ENCODE data around the gene RNF224.
"Not testable (repeated sequence)": the region's sequence is repeated elsewhere in the genome, so short reads cannot be mapped to it uniquely, and the experiment has no call there.

RNF224 gene

DNA sequence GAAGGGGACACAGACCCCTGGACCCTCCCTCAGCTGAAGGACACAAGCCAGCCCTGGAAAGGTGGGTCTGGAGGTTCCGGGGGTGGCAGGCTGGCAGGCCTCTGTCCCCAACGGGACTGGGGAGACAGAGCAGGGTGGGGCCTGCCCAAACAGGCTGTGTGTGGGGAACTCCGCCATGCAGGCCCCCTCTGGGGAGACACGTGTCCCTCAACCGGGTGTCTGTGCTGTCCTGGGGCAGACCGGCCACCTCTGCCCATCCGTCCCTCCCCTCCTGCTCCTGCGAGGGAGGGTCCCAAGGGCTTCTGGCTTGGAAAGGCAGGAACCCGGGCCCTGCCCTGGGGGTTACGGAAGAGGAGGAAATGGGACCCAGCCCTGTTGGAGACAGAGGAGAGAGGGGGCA, 4.8 kb downstream of the RNF224 start:
- no peak for FAIRE-seq
- TF ChIP-seq POLR2A (IDR thresholded peaks at IDR 0.05; ENCODE audit: low read depth, low read length), result no peak
- DNase-seq (ENCODE audit: insufficient read length, low spot score), result no peak

DNA sequence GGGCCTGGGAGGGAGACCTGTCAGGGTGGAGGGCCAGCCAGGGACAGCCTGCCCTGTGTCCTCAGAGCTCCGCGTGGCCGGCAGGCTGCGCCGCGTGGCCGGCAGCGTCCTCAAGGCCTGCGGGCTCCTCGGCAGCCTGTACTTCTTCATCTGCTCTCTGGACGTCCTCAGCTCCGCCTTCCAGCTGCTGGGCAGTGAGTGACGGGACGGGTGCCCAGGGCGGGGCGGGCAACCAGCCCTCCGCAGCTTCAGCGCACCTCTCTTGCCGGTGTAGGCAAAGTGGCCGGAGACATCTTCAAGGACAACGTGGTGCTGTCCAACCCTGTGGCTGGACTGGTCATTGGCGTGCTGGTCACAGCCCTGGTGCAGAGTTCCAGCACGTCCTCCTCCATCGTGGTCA, 5.2 kb downstream of the RNF224 start:
- no peak for TF ChIP-seq POLR2A (IDR thresholded peaks at IDR 0.05; ENCODE audit: low read depth, low read length)
- DNase-seq (ENCODE audit: insufficient read length, low spot score) (no peak), FAIRE-seq (no peak)

DNA sequence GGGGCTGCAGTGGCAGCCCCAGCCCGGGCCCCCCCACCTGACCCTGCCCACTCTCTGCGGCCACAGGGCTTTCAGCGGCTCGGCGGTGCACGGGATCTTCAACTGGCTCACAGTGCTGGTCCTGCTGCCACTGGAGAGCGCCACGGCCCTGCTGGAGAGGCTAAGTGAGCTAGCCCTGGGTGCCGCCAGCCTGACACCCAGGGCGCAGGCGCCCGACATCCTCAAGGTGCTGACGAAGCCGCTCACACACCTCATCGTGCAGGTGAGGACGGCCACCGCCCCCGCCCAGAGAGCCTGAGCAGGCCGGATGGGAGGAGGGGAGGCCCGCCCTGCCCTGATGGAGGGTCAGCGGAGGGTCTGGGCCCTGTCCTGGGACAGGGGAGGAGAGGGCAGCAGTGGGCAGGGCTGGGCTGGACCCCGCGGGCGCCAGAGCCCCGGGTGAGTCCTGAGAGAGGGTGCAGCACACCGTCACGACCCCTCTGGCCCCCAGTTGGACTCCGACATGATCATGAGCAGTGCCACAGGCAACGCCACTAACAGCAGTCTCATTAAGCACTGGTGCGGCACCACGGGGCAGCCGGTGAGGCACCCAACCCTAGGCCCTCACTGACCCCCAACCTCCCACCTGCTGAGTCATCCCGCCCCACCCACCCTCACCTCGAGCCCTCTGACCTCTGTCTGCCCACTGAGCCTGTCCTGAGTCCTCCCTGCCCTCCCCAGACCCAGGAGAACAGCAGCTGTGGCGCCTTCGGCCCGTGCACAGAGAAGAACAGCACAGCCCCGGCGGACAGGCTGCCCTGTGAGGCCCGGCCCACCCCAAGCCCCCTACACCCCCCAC, 6.1 kb downstream of the RNF224 start:
- no peak for DNase-seq (ENCODE audit: insufficient read length, low spot score)
- no peak for TF ChIP-seq POLR2A (IDR thresholded peaks at IDR 0.05; ENCODE audit: low read depth, low read length)
- no peak for FAIRE-seq

DNA sequence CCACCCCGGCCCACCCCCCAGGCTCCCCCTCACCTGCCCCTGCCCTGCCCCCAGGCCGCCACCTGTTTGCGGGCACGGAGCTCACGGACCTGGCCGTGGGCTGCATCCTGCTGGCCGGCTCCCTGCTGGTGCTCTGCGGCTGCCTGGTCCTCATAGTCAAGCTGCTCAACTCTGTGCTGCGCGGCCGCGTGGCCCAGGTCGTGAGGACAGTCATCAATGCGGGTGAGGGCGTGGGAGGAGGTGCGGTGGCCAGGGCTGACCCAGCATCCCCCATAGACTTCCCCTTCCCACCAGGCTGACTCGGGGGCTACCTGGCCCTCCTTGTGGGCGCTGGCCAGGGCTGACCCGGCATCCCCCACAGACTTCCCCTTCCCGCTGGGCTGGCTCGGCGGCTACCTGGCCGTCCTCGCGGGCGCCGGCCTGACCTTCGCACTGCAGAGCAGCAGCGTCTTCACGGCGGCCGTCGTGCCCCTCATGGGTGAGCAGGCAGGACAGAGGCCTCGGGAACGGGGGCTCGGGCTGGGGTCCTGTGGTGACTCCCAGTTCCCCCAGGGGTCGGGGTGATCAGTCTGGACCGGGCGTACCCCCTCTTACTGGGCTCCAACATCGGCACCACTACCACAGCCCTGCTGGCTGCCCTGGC, 6.9 kb downstream of the RNF224 start:
- FAIRE-seq (no peak), DNase-seq (ENCODE audit: insufficient read length, low spot score) (no peak)
- no peak for TF ChIP-seq POLR2A (IDR thresholded peaks at IDR 0.05; ENCODE audit: low read depth, low read length)

DNA sequence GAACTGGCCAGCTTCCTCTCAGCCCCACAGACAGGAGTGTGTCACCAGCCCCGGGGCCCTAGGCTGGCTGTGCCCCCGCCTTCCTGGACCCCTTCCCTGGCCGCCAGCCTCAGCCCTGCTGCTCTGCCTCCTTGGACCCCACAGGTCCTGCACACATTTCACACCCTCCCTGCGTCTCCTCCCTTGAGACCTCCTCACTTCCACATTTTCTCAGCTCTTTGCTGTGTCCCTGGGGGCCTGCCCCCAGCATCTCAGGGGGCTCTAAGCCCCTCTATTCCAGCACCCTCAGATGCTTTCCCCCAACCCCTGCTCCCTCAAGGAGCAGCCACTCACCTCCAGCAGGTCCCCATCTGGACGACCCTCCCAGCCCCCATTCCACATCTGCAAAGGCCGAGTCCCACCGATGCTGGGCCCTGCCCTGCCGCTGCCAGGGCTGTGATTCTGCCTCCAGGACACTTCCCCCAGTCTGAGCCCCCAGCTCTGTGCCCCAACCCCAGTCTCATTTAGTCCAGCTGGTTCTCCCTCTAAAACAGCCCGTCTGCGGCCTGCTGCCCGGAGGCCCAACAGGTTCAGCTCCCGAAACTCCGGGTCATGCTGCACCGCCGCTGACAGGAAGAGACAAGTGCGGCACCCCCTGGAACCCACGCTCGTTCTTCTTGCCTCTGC, 7.6 kb downstream of the RNF224 start:
- FAIRE-seq (no peak), DNase-seq (ENCODE audit: insufficient read length, low spot score) (no peak)
- TF ChIP-seq POLR2A (IDR thresholded peaks at IDR 0.05; ENCODE audit: low read depth, low read length), result no peak

DNA sequence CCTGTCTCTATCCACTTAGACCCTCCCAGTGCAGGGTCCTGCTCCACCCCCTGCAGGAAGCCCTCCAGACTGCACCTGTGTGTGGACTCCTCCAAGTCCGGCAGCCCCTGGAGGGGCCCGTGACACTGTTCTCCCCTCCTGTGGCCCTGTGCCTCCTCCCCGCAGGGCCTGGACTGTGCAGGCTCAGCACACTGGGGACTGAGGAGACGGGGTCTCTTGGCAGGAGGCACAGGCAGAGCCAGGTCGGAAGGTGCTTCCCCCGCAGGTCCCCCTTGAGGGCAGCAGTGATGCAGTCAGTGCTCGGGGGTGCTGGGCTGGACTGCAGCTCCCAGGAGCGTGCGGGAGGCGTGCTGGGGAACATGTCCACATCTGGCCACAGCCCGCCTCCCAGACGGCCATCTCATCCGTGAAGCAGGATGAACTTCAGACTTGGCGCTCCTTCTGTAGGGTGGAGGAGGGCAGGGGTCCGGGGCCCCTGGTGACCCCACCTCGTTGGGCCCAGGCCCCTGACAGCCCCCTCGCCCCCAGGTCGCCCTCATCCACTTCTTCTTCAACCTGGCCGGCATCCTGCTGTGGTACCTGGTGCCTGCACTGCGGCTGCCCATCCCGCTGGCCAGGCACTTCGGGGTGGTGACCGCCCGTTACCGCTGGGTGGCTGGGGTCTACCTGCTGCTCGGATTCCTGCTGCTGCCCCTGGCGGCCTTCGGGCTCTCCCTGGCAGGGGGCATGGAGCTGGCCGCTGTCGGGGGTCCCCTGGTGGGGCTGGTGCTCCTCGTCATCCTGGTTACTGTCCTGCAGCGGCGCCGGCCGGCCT, 8.3 kb downstream of the RNF224 start:
- DNase-seq (ENCODE audit: insufficient read length, low spot score) (no peak), FAIRE-seq (no peak)
- no peak for TF ChIP-seq POLR2A (IDR thresholded peaks at IDR 0.05; ENCODE audit: low read depth, low read length)

DNA sequence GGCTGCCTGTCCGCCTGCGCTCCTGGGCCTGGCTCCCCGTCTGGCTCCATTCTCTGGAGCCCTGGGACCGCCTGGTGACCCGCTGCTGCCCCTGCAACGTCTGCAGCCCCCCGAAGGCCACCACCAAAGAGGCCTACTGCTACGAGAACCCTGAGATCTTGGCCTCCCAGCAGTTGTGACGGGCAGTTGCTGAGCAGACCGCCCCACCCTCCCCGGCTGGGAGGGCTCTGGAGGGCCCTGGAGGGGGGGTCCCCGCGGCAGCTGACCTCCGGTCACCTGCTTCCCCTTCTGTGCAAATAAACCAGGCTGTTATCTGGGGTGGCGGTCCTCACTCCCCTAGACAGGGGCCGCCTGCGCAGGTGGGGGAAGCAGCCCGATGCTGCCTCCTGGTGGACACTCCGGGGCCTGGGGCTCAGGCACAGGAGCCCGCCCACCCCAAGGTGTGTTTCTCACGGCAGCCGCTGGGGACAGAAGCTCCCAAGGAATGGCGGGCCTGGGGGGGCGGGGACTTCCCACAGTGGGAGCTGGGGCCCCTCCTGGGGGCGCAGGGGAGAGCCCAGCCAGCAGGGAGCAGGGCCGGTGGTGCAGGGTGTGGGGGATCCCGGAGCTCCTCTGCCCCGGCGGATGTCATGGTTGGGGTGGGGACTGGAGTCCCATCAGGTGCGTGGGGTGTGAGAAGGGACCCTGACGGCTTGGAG, 9.1 kb downstream of the RNF224 start:
- FAIRE-seq (no peak), DNase-seq (ENCODE audit: insufficient read length, low spot score) (peak; percentile 98)
- TF ChIP-seq POLR2A (IDR thresholded peaks at IDR 0.05; ENCODE audit: low read depth, low read length), result no peak

DNA sequence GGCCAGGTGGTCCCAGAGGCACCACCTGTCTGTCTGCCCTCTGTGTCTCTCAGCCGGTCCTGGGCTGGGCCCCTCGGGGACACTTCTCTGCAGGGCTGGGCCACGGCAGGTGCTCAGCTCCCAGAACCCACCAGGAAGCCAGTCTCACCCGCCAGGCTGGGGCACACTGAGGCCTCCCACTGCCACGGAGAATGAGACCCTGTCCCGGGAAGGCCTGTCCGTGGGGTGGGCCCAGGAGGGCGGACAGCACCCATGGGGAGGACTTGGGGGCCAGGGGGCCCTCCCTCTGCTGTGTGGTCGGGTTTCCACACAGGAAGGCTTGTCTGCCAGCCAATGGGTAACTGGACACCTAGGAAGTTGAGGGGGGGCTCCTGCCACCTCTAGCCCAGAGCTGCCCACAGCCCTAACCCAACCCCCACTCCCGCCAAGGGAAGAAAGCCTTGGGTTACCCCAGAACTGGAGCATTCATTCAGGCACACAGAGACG, 9.7 kb downstream of the RNF224 start:
- FAIRE-seq (no peak), DNase-seq (ENCODE audit: insufficient read length, low spot score) (no peak)
- TF ChIP-seq POLR2A (IDR thresholded peaks at IDR 0.05; ENCODE audit: low read depth, low read length), result no peak

DNA sequence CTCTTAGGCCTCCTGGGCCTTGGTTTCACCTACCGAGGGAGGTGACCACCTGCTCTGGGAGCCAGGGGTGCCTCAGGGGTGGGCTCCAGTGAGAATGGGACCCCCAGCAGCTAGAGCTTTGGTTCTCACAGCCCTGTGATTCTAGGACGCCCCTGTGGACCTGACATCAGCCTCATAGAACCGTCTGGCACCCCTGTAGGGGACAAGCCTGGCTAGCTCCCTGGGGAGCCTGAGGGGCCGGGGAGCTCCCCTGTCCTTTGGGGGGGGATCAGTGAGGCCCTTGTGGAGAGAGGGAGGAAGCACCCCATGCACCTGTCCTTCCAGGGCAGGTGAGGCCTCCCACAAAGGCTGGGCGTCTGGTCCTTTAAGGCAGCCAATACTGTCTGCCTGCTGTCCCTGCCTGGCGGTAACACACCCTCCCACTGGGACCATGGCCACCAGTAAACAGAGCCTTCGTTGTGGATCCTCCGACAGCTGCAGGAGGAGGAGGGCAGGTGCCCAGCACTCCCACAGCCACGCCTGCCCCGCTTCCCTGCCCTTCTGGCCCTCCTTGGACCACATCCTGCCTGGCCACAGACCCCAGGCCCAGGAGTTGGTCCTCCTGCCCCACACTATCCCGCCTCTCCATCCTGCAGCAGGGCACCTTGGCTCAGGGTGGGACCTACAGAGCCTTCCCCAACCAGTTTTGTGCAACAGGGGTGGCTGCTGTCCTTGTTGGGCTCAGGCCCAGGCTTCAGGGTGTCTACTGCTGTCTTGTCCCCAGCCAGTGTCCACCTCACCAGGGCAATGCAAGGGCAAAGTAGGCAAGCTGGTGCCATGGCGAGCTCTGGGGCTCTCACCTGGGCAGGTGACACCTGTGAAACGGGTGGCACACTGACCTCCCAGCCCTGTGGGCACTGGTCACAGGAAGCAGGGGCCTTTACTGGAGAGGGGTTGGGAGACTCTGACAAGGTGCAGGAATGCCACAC, 10.7 kb downstream of the RNF224 start:
- TF ChIP-seq POLR2A (IDR thresholded peaks at IDR 0.05; ENCODE audit: low read depth, low read length), result no peak
- FAIRE-seq (no peak), DNase-seq (ENCODE audit: insufficient read length, low spot score) (no peak)

DNA sequence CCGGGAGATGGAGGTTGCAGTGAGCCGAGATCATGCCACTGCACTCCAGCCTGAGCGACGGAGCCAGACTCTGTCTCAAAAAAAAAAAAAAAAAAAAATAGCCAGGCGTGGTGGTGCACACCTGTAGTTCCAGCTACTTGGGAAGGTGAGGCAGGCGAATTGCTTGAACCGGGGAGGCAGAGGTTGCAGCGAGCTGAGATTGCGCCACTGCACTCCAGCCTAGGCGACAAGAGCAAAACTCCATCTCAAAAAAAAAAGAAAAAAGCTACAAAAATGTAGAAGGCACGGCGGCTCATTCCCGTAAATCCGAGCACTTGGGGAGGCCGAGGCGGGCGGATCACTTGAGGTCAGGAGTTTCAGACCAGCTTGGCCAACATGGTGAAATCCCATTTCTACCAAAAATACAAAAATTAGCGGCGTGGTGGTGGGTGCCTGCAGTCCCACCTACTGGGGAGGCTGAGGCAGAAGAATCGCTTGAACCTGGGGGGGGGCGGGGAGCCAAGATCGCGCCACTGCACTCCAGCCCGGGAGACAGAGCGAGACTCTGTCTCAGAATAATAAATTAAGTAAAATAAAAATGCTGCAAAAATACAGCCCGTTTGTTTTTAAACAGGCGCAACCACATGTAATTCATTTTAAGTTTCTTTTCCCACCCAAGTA, 12.4 kb downstream of the RNF224 start:
- not testable (repeated sequence) for FAIRE-seq

DNA sequence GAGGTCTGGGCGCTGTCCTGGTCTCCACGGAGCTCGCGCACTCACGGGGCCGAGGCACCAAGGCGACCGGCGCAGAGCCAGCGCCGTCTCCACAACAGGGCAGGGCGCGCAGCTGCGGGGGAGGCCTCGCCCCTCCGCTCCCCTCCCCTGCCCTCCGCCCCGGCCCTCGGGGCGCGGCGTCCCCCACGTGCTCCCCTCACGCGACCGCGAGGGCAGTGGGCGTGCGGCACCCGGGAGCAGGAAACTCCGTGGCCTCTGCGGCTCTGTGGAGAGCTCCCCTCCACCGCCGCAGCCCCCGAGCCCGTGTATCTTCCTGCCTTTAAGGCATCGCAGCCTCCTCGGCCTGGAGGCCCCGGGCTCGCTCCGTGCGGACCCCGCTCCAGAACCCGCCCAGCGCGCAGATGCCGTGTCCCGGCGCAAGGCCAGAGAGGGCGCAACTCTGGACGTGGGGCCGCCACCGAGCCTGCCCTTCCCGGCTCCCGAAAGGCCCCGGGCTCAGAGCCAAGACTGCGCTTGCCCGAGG, 13.1 kb downstream of the RNF224 start:
- FAIRE-seq, result no peak
- DNase-seq (ENCODE audit: insufficient read length, low spot score), result peak; percentile 92
- peak; percentile 81 for TF ChIP-seq POLR2A (IDR thresholded peaks at IDR 0.05; ENCODE audit: low read depth, low read length)

More for the DNA sequence above, 12.4 kb downstream of the RNF224 start:
- not testable (repeated sequence) for DNase-seq (ENCODE audit: insufficient read length, low spot score)

Data from H54 (cell line).